ENCODE measurements around the gene IFNA2.

DNA sequence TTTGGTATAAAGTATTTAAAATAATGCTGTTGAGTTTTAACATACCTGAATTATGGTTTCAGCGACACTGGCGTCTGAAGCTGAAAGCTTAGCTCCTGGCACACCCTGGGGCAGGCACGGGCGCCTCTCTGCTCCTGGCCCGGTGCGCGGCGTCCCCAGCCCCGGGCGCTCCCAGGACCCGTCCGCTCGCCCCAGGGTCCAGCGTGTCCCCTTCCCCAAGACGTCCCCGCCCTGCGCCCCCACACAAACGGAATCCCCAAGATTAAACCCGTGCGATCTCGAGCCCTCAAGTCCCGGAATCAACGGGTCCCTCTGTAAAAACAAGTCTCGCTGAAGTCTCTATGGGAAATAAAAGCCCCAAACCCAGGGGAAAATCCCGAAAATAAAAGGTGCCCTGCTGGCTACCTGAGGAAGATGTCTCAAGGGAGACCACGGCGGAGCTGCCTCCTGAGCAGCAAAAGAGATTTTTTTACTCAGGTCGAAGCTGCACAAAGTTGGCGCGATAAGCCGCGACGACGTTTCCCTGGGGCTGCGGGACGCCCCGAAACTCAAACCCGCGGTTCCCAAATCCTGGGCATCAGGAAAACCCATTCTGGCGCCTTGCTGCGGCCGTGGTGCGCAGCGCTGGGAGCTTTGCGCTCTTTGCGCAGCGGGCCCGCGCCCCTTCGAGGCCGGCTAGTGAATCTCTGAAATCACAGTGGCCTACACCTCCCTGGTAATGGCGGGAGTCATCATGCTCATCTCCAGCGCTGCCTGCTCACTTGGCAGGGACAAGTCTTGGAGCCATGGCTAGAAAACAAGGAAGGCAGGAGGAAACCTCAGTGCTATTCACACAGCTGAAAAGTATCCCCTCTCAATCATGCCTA, 17.4 kb upstream of the IFNA2 start:
- TF ChIP-seq, protein P1, sequence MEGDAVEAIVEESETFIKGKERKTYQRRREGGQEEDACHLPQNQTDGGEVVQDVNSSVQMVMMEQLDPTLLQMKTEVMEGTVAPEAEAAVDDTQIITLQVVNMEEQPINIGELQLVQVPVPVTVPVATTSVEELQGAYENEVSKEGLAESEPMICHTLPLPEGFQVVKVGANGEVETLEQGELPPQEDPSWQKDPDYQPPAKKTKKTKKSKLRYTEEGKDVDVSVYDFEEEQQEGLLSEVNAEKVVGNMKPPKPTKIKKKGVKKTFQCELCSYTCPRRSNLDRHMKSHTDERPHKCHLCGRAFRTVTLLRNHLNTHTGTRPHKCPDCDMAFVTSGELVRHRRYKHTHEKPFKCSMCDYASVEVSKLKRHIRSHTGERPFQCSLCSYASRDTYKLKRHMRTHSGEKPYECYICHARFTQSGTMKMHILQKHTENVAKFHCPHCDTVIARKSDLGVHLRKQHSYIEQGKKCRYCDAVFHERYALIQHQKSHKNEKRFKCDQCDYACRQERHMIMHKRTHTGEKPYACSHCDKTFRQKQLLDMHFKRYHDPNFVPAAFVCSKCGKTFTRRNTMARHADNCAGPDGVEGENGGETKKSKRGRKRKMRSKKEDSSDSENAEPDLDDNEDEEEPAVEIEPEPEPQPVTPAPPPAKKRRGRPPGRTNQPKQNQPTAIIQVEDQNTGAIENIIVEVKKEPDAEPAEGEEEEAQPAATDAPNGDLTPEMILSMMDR (IDR thresholded peaks at IDR 0.05), result no peak
- no peak for TF ChIP-seq EP300 (IDR thresholded peaks at IDR 0.05)

All from stomach (tissue), 4 donors.